NT2/D1 (cell line): ENCODE data around the gene OR6Y1.

Experiments used
- DNase-seq: peaks from one replicate; pipeline ENCODE4 v3.0.0-alpha.2; 2011; ENCODE audit warnings: low read depth, low spot score
- H3K27me3 ChIP-seq: 2 replicates; pipeline ENCODE4 v1.6.0; 2011; ENCODE audit warnings: mild to moderate bottlenecking; ENCODE audit not compliant: insufficient read length, insufficient read depth
- H3K36me3 ChIP-seq: 2 replicates; pipeline ENCODE4 v1.6.1; 2011; ENCODE audit warnings: mild to moderate bottlenecking, low read length, mixed read lengths; ENCODE audit not compliant: insufficient read depth, insufficient read length
- H3K4me1 ChIP-seq: 2 replicates; pipeline ENCODE4 v1.5.1; 2011; ENCODE audit not compliant: insufficient read depth, insufficient read length
- H3K4me3 ChIP-seq: 2 replicates; pipeline ENCODE4 v1.5.1; 2011; ENCODE audit warnings: low read depth; ENCODE audit not compliant: insufficient read length
- H3K9ac ChIP-seq: 2 replicates; pipeline ENCODE4 v1.6.0; 2011; ENCODE audit warnings: low read depth; ENCODE audit not compliant: insufficient read length
- H3K9me3 ChIP-seq: 2 replicates; pipeline ENCODE4 v1.5.1; 2011; ENCODE audit warnings: mild to moderate bottlenecking, low read length; ENCODE audit not compliant: insufficient read depth
- SUZ12 ChIP-seq: IDR thresholded peaks from 2 replicates; pipeline ENCODE4 v1.6.1; 2011; ENCODE audit not compliant: insufficient read length, insufficient read depth; ENCODE audit errors: extremely low read depth
- YY1 ChIP-seq: IDR thresholded peaks from 2 replicates; pipeline ENCODE4 v1.6.1; 2011; ENCODE audit not compliant: insufficient read length, insufficient read depth
- ZNF274 ChIP-seq: IDR thresholded peaks from 2 replicates; pipeline ENCODE4 v1.6.1; 2011; ENCODE audit warnings: mild to moderate bottlenecking, low read depth, low read length

Gene OR6Y1

GRCh38 chr1:158521666-158522058 is 32.5 kb downstream of the OR6Y1 start:
- no peak for DNase-seq
- Histone ChIP-seq H3K4me1 (no peaks in the 10 kb centered on the region), H3K9me3 (no peaks in the 10 kb centered on the region), H3K9ac (no peak overlapping the region), H3K4me3 (no peak overlapping the region), H3K27me3 (no peaks in the 10 kb centered on the region), H3K36me3 (no peaks in the 10 kb centered on the region)
- TF ChIP-seq SUZ12 = no peak
- TF ChIP-seq ZNF274 = no peak
- TF ChIP-seq YY1 = no peak

GRCh38 chr1:158520955-158521665 is 33.1 kb downstream of the OR6Y1 start:
- Histone ChIP-seq H3K4me1 (no peaks in the 10 kb centered on the region), H3K4me3 (no peak overlapping the region), H3K36me3 (no peaks in the 10 kb centered on the region), H3K9me3 (no peaks in the 10 kb centered on the region), H3K27me3 (no peaks in the 10 kb centered on the region), H3K9ac (no peak overlapping the region)
- TF ChIP-seq SUZ12 = no peak
- TF ChIP-seq ZNF274 = no peak
- DNase-seq = no peak

- H3K4me1 ChIP-seq = no peaks in the 10 kb centered on the region
- H3K9me3 ChIP-seq = no peaks in the 10 kb centered on the region
- DNase-seq = no peak
- H3K36me3 ChIP-seq = no peaks in the 10 kb centered on the region
- no peaks in the 10 kb centered on the region for H3K27me3 ChIP-seq
- TF ChIP-seq YY1 = no peak
- TF ChIP-seq ZNF274 = no peak
- no peak for TF ChIP-seq SUZ12
- H3K9ac ChIP-seq = no peak overlapping the region
- H3K4me3 ChIP-seq = no peak overlapping the region
Measured at GRCh38 chr1:158520021-158520420, 34.2 kb downstream of the OR6Y1 start.

- no peaks in the 10 kb centered on the region for H3K9me3 ChIP-seq
- H3K4me3 ChIP-seq = no peak overlapping the region
- no peaks in the 10 kb centered on the region for H3K36me3 ChIP-seq
- TF ChIP-seq YY1 (no peak), ZNF274 (no peak), SUZ12 (no peak)
- DNase-seq = no peak
- no peaks in the 10 kb centered on the region for H3K4me1 ChIP-seq
- no peaks in the 10 kb centered on the region for H3K27me3 ChIP-seq
- H3K9ac ChIP-seq = no peak overlapping the region
Measured at GRCh38 chr1:158516966-158517365, 37.2 kb downstream of the OR6Y1 start.

GRCh38 chr1:158509471-158510156 is 44.6 kb downstream of the OR6Y1 start:
- no peaks in the 10 kb centered on the region for H3K9me3 ChIP-seq
- no peaks in the 10 kb centered on the region for H3K4me1 ChIP-seq
- H3K4me3 ChIP-seq = no peak overlapping the region
- no peak overlapping the region for H3K9ac ChIP-seq
- no peaks in the 10 kb centered on the region for H3K36me3 ChIP-seq
- DNase-seq = no peak
- no peak for TF ChIP-seq ZNF274
- no peak for TF ChIP-seq SUZ12
- TF ChIP-seq YY1 = no peak
- no peaks in the 10 kb centered on the region for H3K27me3 ChIP-seq

- no peak overlapping the region for H3K4me3 ChIP-seq
- no peak overlapping the region for H3K9ac ChIP-seq
- TF ChIP-seq YY1 (no peak), ZNF274 (no peak), SUZ12 (no peak)
- DNase-seq = no peak
- H3K9me3 ChIP-seq = peaks cover 6% of the 10 kb centered on the region; the same call in 1 of the 2 replicates
- no peaks in the 10 kb centered on the region for H3K4me1 ChIP-seq
- no peaks in the 10 kb centered on the region for H3K27me3 ChIP-seq
- H3K36me3 ChIP-seq = no peaks in the 10 kb centered on the region
Measured at GRCh38 chr1:158507511-158507910, 46.7 kb downstream of the OR6Y1 start.

- Histone ChIP-seq H3K9me3 (peaks cover 12% of the 10 kb centered on the region; the same call in 1 of the 2 replicates), H3K4me3 (no peak overlapping the region), H3K36me3 (no peaks in the 10 kb centered on the region), H3K9ac (no peak overlapping the region), H3K27me3 (no peaks in the 10 kb centered on the region), H3K4me1 (no peaks in the 10 kb centered on the region)
- peak; percentile 72 for DNase-seq
- TF ChIP-seq YY1 (no peak), ZNF274 (no peak), SUZ12 (no peak)
Measured at GRCh38 chr1:158506369-158506987, 47.7 kb downstream of the OR6Y1 start.
